Spinal cord (tissue), 10 donors: Measurements from ENCODE around the gene CASQ2. TPM values are rescaled to one million over a fixed set of nuclear protein-coding genes. Genes with fewer than 3 reads are reported as not detected.

Experiments
- DNase-seq, 6 donors: peaks; one replicate each; pipeline versions ENCODE4 v3.0.0 to v3.0.0-alpha.2; 2013 to 2015; ENCODE audit warnings: low spot score in 6 of 6, low read depth in 4 of 6
- H3K27ac ChIP-seq: one replicate; pipeline ENCODE4 v1.5.1; 2013; ENCODE audit warnings: low read depth, low read length, control low read depth
- H3K27me3 ChIP-seq: one replicate; pipeline ENCODE4 v1.6.1; 2013; ENCODE audit warnings: low read length; ENCODE audit not compliant: control insufficient read depth, insufficient read depth
- H3K36me3 ChIP-seq: one replicate; pipeline ENCODE4 v1.6.1; 2013; ENCODE audit warnings: low read length; ENCODE audit not compliant: control insufficient read depth, insufficient read depth
- H3K4me1 ChIP-seq: one replicate; pipeline ENCODE4 v1.6.1; 2013; ENCODE audit warnings: low read length; ENCODE audit not compliant: control insufficient read depth, insufficient read depth
- H3K4me3 ChIP-seq: one replicate; pipeline ENCODE4 v1.5.1; 2013; ENCODE audit warnings: low read depth, low read length, control low read depth
- H3K9me3 ChIP-seq: one replicate; pipeline ENCODE4 v1.6.1; 2013; ENCODE audit warnings: low read length; ENCODE audit not compliant: control insufficient read depth, insufficient read depth
- WGBS: methylation state at CpG from one replicate; pipeline ENCODE4 v1.1.5; 2013; ENCODE audit warnings: missing lambda C conversion rate; ENCODE audit not compliant: insufficient coverage; 5-methylcytosine and 5-hydroxymethylcytosine counted together
- polyA plus RNA-seq, 2 donors: library from polyadenylated mRNA; unstranded; fragments of 120-200 nt; gene quantifications; one replicate each; pipeline ENCODE4 v1.2.1, GENCODE V29; 2013; ENCODE audit not compliant: insufficient read length in 2 of 2
- total RNA-seq, 2 donors: library from RNA; depleted of rRNA in 1 of 2; stranded (reverse); fragments of 120-200 nt in 1 of 2; fragments of >200 nt in 1 of 2; gene quantifications; one replicate each; pipeline versions ENCODE4 v1.2.3 to v1.2.4, GENCODE V29; 2013 to 2014
- donor health status: healthy.

Gene CASQ2
- total and polyA plus RNA-seq, 4 donors, result 1.1 to 3.1 (median 1.4) TPM

DNA sequence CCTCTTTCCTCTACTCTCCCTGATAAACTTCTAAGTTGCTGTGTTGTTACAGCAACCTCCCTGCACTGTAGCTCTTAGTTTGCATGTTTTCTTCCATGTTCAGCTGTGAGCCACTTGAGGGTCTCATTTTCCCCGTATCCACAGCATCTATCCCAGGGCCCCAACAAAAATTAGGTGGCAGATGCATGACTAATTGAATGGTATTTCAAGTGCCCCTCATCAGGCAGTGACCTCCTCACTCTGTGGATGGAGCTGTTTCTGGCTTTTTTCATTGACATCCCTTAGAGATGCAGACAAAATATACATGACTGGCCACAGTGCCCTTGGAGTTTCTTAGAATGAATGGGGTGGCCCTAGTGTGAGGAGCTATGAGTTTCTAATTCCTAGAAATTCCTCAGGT lies 3.4 kb downstream of the CASQ2 start:
- no CpG with 5 or more reads among the region's 1 CpG for WGBS

DNA sequence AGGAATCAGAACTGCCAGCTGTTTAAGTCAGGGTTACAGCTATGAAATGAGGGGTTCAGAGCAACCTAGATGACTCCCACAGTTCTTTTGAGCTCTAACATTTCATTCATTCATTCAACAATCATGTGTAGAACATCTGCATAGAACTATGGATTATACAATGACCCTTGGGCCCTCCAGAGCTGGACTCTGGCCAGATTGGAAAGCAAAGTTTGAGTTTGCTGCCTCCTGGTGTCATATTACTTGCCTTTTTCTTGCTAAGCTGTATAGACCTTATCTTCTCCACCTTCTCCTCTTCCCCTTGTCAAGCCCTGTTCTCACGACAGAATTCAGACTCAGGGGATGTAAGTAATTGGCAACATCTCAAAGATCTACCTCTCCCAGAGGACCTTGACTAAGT lies 4.0 kb downstream of the CASQ2 start:
- H3K27me3 ChIP-seq, result no peaks in the 10 kb centered on the region
- no peak overlapping the region for H3K4me3 ChIP-seq
- H3K36me3 ChIP-seq, result no peaks in the 10 kb centered on the region
- no peaks in the 10 kb centered on the region for H3K4me1 ChIP-seq
- no peak overlapping the region for H3K27ac ChIP-seq
- no peaks in the 10 kb centered on the region for H3K9me3 ChIP-seq
- no CpG with 5 or more reads among the region's 1 CpG for WGBS
- peak in 2 of 6 donors; percentile 27 to 51 for DNase-seq

More for the DNA sequence above, 3.4 kb downstream of the CASQ2 start:
- Histone ChIP-seq H3K27me3 (no peaks in the 10 kb centered on the region), H3K4me1 (no peaks in the 10 kb centered on the region), H3K36me3 (no peaks in the 10 kb centered on the region), H3K9me3 (no peaks in the 10 kb centered on the region), H3K27ac (no peak overlapping the region), H3K4me3 (no peak overlapping the region)
- no peak for DNase-seq

DNA sequence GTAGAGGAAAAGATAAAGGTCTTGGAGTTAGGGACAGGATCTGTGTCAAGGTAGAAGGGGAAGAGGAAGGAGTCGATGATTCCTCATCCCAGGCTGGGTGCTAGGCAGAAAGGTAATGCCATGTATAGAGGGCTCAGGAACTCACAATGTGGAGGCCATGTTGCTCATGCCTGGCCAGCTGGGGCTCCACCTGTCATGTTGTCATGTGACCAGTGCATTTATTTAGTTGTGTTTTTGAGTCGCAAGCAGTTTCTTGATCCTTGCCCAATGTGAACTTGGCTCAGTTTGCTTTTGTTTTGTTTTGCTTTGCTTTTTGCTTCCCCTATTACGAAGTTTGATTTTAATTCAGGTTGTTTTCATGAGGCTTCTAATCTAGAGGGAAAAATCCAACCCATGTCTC lies 5.7 kb downstream of the CASQ2 start:
- Histone ChIP-seq H3K4me1 (no peaks in the 10 kb centered on the region), H3K9me3 (no peaks in the 10 kb centered on the region), H3K27me3 (no peaks in the 10 kb centered on the region), H3K27ac (no peak overlapping the region), H3K4me3 (no peak overlapping the region), H3K36me3 (no peaks in the 10 kb centered on the region)
- no peak for DNase-seq
- WGBS, result 90% methylated on average over 2 of the region's 3 CpGs

DNA sequence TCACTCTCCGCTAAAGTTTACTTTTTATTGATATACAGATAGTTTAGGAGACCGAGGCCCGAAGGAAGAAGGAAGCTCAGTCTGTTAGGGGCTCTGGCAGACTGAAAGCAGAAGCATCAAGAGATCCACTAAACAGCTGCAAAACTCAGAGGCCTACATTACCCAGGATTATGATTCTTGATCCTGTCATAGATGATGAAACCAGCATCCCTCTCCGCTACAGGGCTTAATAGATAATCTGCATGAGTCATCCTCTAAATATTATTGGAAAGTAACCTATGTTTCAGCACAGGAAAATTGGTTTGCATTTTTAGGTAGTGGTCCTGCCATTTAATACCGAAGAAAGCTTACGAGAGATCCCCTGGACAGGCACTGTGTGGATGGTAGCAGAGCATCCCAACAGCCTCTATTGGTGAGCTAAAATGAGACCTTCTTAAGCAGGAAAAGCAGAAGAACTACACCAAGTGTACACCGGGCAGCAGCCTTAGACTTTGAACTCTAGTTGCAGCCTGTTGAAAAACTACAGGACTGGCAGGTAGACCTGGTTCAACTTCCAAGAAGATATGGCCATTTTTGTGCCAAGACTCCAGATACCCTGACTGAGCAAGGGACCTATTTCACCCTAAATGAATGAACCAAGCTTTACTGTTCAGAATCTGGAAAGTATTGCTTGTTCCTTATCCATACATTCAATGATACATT lies 6.8 kb downstream of the CASQ2 start:
- H3K27ac ChIP-seq, result no peak overlapping the region
- WGBS, result 93% methylated on average over 3 of the region's 7 CpGs
- no peak for DNase-seq

DNA sequence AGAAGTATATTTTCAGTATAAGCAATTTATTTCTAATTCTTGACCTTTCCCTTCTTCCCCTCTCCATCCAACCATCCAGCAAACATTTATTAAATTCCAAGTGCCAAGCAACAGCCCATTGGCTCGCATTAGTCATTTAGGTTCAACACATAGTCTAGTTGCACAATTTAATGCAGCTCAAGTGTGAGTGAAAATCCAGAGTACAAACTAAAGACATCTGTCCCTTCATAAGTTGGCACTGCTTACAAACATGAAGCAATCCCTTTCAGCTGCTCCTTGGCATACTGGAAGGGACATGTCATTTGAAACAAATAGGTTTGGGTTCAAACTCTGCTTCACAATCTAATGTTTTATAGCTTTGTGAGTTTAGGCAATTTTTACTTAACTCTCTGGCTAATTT lies 10.7 kb downstream of the CASQ2 start:
- no peak for DNase-seq
- H3K27ac ChIP-seq, result no peak overlapping the region
- no peaks in the 10 kb centered on the region for H3K27me3 ChIP-seq
- WGBS, result 90% methylated on average over 1 of the region's 1 CpG
- H3K4me1 ChIP-seq, result no peaks in the 10 kb centered on the region
- H3K4me3 ChIP-seq, result no peak overlapping the region
- no peaks in the 10 kb centered on the region for H3K36me3 ChIP-seq
- no peaks in the 10 kb centered on the region for H3K9me3 ChIP-seq

More for the DNA sequence above, 6.8 kb downstream of the CASQ2 start:
- no peaks in the 10 kb centered on the region for H3K36me3 ChIP-seq
- no peaks in the 10 kb centered on the region for H3K9me3 ChIP-seq
- no peaks in the 10 kb centered on the region for H3K27me3 ChIP-seq
- no peaks in the 10 kb centered on the region for H3K4me1 ChIP-seq
- no peak overlapping the region for H3K4me3 ChIP-seq

DNA sequence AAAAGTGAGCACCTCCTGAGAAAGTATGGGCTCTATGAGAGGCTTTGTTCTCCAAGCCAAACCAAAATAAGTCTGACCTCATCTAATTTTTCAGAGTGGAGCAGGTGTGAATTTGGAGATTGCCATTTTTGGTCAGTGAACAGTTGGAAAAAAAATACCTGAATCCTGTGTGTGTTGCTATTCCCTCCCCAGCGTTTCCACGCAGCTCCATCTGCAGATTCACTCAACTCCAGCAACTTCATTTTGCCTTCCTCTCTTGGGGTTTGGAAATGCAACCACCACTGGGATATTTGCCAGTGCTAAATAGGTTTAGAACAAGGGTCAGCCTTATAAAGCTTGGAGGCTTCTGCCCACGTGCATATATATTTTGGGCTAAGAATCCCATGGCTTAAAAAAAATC lies 11.2 kb downstream of the CASQ2 start:
- H3K9me3 ChIP-seq, result no peaks in the 10 kb centered on the region
- H3K27ac ChIP-seq, result no peak overlapping the region
- WGBS, result no CpG with 5 or more reads among the region's 3 CpGs
- no peaks in the 10 kb centered on the region for H3K36me3 ChIP-seq
- DNase-seq, result no peak
- no peaks in the 10 kb centered on the region for H3K4me1 ChIP-seq
- no peaks in the 10 kb centered on the region for H3K27me3 ChIP-seq
- H3K4me3 ChIP-seq, result no peak overlapping the region

DNA sequence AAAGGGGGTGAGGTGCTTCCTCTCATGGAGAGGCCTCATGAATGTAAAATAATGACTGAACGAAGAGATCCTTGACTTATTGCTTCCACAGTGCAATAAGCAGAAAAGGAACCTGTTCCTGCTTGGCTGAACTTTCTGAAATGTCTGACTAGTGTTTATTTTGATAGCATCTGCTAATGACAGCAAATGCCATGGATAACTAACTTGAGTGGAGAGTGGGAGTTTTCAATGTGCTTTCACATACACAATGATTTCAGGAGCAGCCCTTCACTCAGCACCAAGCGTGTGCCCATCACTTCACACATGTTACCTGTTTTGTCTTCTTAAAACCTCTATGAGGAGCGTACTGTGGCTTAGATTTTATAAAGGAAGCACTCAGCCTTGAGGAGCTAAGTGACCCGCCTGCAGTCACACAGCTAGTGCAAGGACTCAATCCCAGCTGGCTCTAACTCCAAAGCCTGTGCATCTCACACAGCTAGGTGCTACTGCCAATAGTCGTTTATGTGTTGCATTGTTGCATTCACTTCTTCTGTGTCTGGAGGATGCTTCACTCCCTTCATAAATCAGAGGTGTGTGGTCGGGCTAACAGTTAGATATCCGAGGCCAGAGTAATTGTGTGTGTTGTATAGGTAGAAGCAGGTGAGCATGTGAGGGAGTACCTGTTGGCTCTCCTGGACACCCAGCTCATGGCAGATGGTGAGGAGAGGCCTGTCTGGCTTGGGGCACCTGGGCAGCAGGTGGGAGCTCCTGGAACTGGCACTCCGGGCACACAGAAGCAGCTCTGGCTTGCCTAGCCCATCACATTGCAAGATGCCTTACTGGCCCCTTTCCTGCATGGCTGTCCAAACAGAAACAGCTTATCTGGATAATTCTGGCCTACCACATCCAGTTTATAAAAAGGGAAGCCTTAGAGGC lies 12.8 kb downstream of the CASQ2 start:
- Histone ChIP-seq H3K4me1 (no peaks in the 10 kb centered on the region), H3K27ac (no peak overlapping the region), H3K27me3 (no peaks in the 10 kb centered on the region), H3K4me3 (no peak overlapping the region), H3K36me3 (no peaks in the 10 kb centered on the region), H3K9me3 (no peaks in the 10 kb centered on the region)
- no peak for DNase-seq
- 88% methylated on average over 6 of the region's 8 CpGs for WGBS

DNA sequence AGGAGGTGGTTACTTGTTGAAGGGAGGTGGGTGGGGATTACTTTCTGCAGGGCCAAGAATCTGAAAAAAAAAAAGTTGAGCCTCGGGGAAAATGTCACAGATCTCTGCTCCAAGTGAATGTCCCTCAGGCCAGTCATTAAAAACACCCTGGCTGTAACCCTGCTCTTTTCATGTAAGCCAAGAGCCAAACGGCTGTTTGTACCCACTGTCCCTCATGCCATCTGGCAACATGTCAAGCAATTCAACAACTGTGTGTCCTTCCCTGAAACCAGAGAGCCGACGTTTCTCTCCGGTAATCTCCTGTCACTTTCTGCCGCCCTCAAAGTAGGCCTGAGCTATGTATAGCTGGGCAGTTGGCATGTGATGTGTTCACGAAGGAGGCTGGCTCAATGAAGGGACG lies 14.7 kb downstream of the CASQ2 start:
- DNase-seq, result peak in 4 of 6 donors; percentile 6 to 46 (median 38)
- H3K4me1 ChIP-seq, result no peaks in the 10 kb centered on the region
- WGBS, result 40% methylated on average over 5 of the region's 8 CpGs
- no peaks in the 10 kb centered on the region for H3K27me3 ChIP-seq
- no peak overlapping the region for H3K4me3 ChIP-seq
- H3K27ac ChIP-seq, result no peak overlapping the region
- H3K36me3 ChIP-seq, result no peaks in the 10 kb centered on the region
- no peaks in the 10 kb centered on the region for H3K9me3 ChIP-seq

DNA sequence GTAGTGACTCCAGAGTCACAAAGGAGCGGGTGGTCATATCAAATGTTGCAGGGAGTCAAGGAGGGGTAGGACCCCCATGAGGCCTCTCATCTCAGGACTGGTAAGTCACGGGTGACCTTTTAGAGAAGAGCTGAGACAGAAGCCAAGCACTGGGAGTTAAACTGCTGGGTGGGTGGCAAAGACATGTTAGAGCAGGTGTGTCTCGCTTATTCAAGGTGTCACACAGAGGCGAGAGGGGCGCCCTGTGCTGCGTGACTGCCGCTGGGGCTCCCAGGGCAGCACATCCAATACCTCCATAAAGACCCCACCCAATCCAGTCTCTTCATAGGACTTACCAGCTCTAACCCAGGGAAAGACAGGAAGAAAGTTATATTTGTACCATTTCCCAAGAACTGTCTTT lies 15.2 kb downstream of the CASQ2 start:
- H3K9me3 ChIP-seq, result no peaks in the 10 kb centered on the region
- no peaks in the 10 kb centered on the region for H3K4me1 ChIP-seq
- no peak for DNase-seq
- no peaks in the 10 kb centered on the region for H3K36me3 ChIP-seq
- no peak overlapping the region for H3K27ac ChIP-seq
- WGBS, result 92% methylated on average over 2 of the region's 7 CpGs
- no peaks in the 10 kb centered on the region for H3K27me3 ChIP-seq
- no peak overlapping the region for H3K4me3 ChIP-seq
